Suprapubic skin (tissue), 4 donors: ENCODE results near the gene SCIMP.

Experiments
- EP300 ChIP-seq: sonication (generic); formaldehyde crosslinking; IDR thresholded peaks from one replicate; pipeline ENCODE4 v1.6.1; 2017; ENCODE audit warnings: antibody characterized with exemption
- POLR2A ChIP-seq, 2 donors: fragments of 450-650 bp; IDR thresholded peaks; one replicate each; pipeline ENCODE4 v1.6.1; 2017; ENCODE audit warnings: antibody characterized with exemption in 2 of 2, mild to moderate bottlenecking in 2 of 2, moderate library complexity in 2 of 2
- POLR2AphosphoS5 ChIP-seq, 3 donors: sonication (generic); formaldehyde crosslinking; IDR thresholded peaks; one replicate each; pipeline ENCODE4 v1.6.1; 2017; ENCODE audit warnings: antibody characterized with exemption in 3 of 3
- TF ChIP-seq, protein P1 (sequence below), 2 donors: fragments of 200-600 bp in 1 of 2; fragments of 450-650 bp in 1 of 2; sonication (generic) in 1 of 2; IDR thresholded peaks; one replicate each; pipeline ENCODE4 v1.5.1; 2016 to 2019; ENCODE audit warnings: antibody characterized with exemption in 2 of 2, mild to moderate bottlenecking in 1 of 2, moderate library complexity in 1 of 2

DNA sequence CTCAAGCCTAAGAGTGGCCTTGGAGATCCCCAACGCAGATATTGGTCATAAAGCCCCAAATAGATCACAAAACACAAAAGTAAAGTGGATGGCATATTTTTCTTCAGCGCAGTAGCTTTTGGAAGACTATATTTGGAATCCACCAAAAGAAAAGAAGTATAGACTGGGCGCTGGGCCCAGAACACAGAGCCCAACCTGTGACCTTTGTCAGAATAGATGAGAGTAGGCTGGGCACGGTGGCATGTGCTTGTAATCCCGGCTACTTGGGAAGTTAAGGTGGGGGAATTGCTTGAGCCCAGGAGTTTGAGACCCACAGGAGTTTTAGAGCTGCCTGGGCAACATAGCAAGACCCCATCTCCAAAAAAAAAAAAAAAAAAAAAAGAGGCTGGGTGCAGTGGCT, 14.6 kb downstream of the SCIMP start:
- TF ChIP-seq, protein P1, sequence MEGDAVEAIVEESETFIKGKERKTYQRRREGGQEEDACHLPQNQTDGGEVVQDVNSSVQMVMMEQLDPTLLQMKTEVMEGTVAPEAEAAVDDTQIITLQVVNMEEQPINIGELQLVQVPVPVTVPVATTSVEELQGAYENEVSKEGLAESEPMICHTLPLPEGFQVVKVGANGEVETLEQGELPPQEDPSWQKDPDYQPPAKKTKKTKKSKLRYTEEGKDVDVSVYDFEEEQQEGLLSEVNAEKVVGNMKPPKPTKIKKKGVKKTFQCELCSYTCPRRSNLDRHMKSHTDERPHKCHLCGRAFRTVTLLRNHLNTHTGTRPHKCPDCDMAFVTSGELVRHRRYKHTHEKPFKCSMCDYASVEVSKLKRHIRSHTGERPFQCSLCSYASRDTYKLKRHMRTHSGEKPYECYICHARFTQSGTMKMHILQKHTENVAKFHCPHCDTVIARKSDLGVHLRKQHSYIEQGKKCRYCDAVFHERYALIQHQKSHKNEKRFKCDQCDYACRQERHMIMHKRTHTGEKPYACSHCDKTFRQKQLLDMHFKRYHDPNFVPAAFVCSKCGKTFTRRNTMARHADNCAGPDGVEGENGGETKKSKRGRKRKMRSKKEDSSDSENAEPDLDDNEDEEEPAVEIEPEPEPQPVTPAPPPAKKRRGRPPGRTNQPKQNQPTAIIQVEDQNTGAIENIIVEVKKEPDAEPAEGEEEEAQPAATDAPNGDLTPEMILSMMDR (IDR thresholded peaks at IDR 0.05), result no peak
- TF ChIP-seq POLR2AphosphoS5 (IDR thresholded peaks at IDR 0.05), result no peak
- no peak for TF ChIP-seq POLR2A (IDR thresholded peaks at IDR 0.05)
- TF ChIP-seq EP300, result no peak
